PFSK-1 (cell line): Measurements from ENCODE around the gene SPNS2.

Experiments
- FOXP2 ChIP-seq: optimal IDR thresholded peaks from 2 replicates; pipeline ENCODE3; 2011; ENCODE audit warnings: borderline replicate concordance, control low read depth, inconsistent platforms; ENCODE audit not compliant: insufficient read depth; ENCODE audit errors: extremely low read length, extremely low read depth
- POLR2AphosphoS5 ChIP-seq: IDR thresholded peaks from 2 replicates; pipeline ENCODE4 v1.6.1; 2012; ENCODE audit warnings: low read depth, mild to moderate bottlenecking, control low read depth, low read length, moderate library complexity
- SIN3A ChIP-seq: IDR thresholded peaks from 2 replicates; pipeline ENCODE4 v1.6.1; 2012; ENCODE audit warnings: mild to moderate bottlenecking, low read length, moderate library complexity, borderline replicate concordance; ENCODE audit not compliant: insufficient read depth
- TAF1 ChIP-seq: IDR thresholded peaks from 2 replicates; pipeline ENCODE4 v1.6.1; 2012; ENCODE audit warnings: low read length, control low read depth, borderline replicate concordance; ENCODE audit not compliant: insufficient read depth
- TF ChIP-seq, protein P1 (sequence below), 2 experiments: IDR thresholded peaks; 2 replicates each; pipeline versions ENCODE4 v1.6.1 to v1.8.0; 2011 to 2012; ENCODE audit warnings: low read depth in 2 of 2, low read length in 2 of 2, control low read depth in 1 of 2, inconsistent platforms in 1 of 2, mild to moderate bottlenecking in 1 of 2, moderate library complexity in 1 of 2; ENCODE audit not compliant: insufficient read depth in 1 of 2

SPNS2 gene

DNA sequence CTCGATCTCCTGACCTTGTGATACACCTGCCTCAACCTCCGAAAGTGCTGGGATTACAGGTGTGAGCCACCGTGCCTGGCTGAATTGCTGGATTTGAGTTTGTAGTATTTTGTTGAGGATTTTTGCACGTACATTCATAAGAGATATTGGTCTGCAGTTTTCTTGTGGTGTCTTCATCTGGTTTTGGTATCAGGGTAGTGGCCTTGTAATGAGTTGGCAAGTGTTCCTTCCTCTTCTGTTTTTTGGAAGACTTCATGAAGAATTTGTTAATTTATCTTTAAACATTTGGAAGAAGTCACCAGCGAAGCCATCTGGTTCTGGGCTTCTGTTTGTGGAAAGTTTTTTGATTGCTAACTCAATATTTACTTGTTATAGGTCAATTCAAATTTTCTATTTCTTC is 38.0 kb upstream of the SPNS2 start:
- TF ChIP-seq, protein P1, sequence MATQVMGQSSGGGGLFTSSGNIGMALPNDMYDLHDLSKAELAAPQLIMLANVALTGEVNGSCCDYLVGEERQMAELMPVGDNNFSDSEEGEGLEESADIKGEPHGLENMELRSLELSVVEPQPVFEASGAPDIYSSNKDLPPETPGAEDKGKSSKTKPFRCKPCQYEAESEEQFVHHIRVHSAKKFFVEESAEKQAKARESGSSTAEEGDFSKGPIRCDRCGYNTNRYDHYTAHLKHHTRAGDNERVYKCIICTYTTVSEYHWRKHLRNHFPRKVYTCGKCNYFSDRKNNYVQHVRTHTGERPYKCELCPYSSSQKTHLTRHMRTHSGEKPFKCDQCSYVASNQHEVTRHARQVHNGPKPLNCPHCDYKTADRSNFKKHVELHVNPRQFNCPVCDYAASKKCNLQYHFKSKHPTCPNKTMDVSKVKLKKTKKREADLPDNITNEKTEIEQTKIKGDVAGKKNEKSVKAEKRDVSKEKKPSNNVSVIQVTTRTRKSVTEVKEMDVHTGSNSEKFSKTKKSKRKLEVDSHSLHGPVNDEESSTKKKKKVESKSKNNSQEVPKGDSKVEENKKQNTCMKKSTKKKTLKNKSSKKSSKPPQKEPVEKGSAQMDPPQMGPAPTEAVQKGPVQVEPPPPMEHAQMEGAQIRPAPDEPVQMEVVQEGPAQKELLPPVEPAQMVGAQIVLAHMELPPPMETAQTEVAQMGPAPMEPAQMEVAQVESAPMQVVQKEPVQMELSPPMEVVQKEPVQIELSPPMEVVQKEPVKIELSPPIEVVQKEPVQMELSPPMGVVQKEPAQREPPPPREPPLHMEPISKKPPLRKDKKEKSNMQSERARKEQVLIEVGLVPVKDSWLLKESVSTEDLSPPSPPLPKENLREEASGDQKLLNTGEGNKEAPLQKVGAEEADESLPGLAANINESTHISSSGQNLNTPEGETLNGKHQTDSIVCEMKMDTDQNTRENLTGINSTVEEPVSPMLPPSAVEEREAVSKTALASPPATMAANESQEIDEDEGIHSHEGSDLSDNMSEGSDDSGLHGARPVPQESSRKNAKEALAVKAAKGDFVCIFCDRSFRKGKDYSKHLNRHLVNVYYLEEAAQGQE (IDR thresholded peaks at IDR 0.05; ENCODE audit: insufficient read depth in 1 of 2, low read depth in 2 of 2, low read length in 2 of 2): no peak
- TF ChIP-seq FOXP2 (no peak), TAF1 (no peak), POLR2AphosphoS5 (no peak), SIN3A (no peak)

DNA sequence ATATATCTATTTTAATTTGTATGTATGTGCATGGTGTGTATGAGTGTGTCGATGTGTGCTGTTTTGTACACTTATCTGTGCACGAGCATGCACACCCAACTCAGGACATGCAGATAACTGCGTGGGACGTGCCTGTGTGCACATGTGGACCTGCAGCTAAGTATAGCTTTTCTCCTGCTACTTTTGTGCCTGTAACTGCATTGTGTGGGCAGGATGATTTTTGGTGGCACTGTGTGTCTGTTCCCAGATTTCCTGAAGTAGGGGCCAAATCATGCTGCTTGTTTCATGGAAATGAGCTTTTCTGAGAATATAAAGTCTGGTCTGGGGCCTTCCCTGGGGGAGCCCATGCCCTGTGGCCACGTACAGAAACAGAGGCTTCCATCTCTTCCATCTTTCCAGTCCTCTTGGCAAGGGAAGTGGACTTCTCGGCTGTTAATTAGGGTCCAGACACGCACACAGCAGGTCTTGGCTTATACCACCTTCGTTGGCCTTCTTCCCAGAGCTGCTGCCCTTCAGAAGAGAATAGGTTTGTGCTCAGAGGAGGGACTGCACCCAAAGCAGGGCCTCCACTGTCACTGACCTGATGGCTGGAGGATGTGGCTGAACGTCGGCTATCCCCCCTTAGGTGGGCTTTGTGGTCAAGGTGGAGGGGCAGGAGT is 34.7 kb upstream of the SPNS2 start:
- TF ChIP-seq SIN3A (no peak), FOXP2 (no peak), TAF1 (no peak)
- TF ChIP-seq, protein P1 (IDR thresholded peaks at IDR 0.05; ENCODE audit: insufficient read depth in 1 of 2, low read depth in 2 of 2, low read length in 2 of 2): no peak

DNA sequence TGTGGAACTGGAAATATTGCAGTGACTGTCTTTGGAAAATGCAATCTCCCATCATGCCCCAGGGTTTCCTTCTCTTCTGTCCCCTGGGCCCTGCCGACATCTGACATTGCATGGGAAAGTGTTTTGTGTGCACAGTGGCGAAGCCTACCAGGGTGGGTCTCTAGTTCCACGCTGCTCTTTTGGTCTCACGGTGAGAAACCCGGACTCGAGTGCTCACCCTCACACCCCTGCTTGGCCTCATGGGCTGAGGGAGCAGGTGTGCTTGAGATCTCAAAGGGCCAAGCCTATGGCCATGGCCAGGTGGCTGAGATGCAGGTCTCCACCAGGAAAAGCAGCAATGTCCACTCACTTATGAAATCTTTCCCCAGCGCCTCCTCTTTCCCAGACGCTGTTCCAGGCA is 32.9 kb upstream of the SPNS2 start:
- TF ChIP-seq FOXP2 (no peak), TAF1 (no peak), SIN3A (no peak), POLR2AphosphoS5 (no peak)
- TF ChIP-seq, protein P1 (IDR thresholded peaks at IDR 0.05; ENCODE audit: insufficient read depth in 1 of 2, low read depth in 2 of 2, low read length in 2 of 2): no peak

DNA sequence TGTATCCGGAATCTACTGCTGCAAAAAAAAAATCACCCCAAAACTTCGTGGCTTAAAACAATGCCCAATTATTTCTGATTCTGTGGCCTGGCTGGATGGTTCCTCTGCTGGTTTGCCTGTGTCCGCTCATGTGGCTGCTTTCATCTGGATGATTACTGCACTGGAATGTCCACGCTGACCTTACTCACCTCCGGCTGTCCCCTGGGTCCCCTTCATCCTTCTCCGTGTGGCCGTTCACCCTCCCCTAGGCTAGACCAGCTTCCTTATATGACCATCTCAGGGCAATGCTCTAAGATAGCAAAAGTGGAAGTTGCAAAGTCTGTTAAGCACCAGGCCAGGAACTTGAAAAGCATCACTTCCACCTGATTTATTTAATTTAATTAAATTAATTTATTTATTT is 31.4 kb upstream of the SPNS2 start:
- TF ChIP-seq, protein P1 (IDR thresholded peaks at IDR 0.05; ENCODE audit: insufficient read depth in 1 of 2, low read depth in 2 of 2, low read length in 2 of 2): no peak
- no peak for TF ChIP-seq FOXP2
- no peak for TF ChIP-seq POLR2AphosphoS5
- TF ChIP-seq TAF1: no peak
- TF ChIP-seq SIN3A: no peak
